Ectodermal cell (in vitro differentiated cells): ENCODE data around the gene LRRC74B.

Source experiments
- H3K27ac ChIP-seq: 2 replicates; pipeline ENCODE4 v1.7.0; 2013; ENCODE audit warnings: mild to moderate bottlenecking, low read depth, low read length; ENCODE audit not compliant: insufficient read depth, poor library complexity, severe bottlenecking
- H3K27me3 ChIP-seq: 2 replicates; pipeline ENCODE4 v1.7.0; 2013; ENCODE audit warnings: mild to moderate bottlenecking, low read length; ENCODE audit not compliant: insufficient read depth, control insufficient read depth, poor library complexity, severe bottlenecking
- H3K36me3 ChIP-seq: one replicate; pipeline ENCODE4 v1.7.0; 2013; ENCODE audit warnings: low read length; ENCODE audit not compliant: control insufficient read depth, insufficient read depth
- H3K4me1 ChIP-seq: one replicate; pipeline ENCODE4 v1.7.0; 2013; ENCODE audit warnings: low read length; ENCODE audit not compliant: control insufficient read depth, insufficient read depth
- H3K4me3 ChIP-seq: 2 replicates; pipeline ENCODE4 v1.7.0; 2013; ENCODE audit warnings: low read depth, low read length, control low read depth; ENCODE audit not compliant: insufficient read depth
- H3K9me3 ChIP-seq: 2 replicates; pipeline ENCODE4 v1.7.0; 2013; ENCODE audit warnings: mild to moderate bottlenecking, low read length, moderate library complexity; ENCODE audit not compliant: control insufficient read depth
- WGBS, 2 experiments: methylation state at CpG; one replicate each; pipeline ENCODE4 v1.1.7; 2013; ENCODE audit warnings: missing lambda C conversion rate in 2 of 2; 5-methylcytosine and 5-hydroxymethylcytosine counted together

The LRRC74B gene

GRCh38 chr22:21108379-21109115, 62.8 kb downstream of the LRRC74B start:
- Histone ChIP-seq H3K36me3 (no peaks in the 10 kb centered on the region), H3K4me1 (no peaks in the 10 kb centered on the region), H3K9me3 (no peaks in the 10 kb centered on the region), H3K4me3 (no peak overlapping the region), H3K27ac (no peak overlapping the region), H3K27me3 (no peaks in the 10 kb centered on the region)
- 100% methylated on average over 1 to 2 of the region's 4 CpGs for WGBS, 2 experiments
